GM21723 (cell line): ENCODE results near the gene LRRC27.

Source experiments
- ATAC-seq: cut with Tn5 transposase; IDR thresholded peaks from one replicate; pipeline ENCODE4 v1.9.1; 2021; ENCODE audit warnings: mild to moderate bottlenecking, moderate library complexity; ENCODE audit not compliant: unreplicated experiment

Gene LRRC27

GRCh38 chr10:132409667-132410028 is 77.7 kb downstream of the LRRC27 start:
- no peak for ATAC-seq

- ATAC-seq = no peak
Measured at GRCh38 chr10:132410056-132410778, 78.2 kb downstream of the LRRC27 start.

- ATAC-seq = no peak
Measured at GRCh38 chr10:132410779-132411532, 79.0 kb downstream of the LRRC27 start.

- ATAC-seq = no peak
Measured at GRCh38 chr10:132411561-132412253, 79.7 kb downstream of the LRRC27 start.

- ATAC-seq = no peak
Measured at GRCh38 chr10:132412316-132413192, 80.6 kb downstream of the LRRC27 start.

- ATAC-seq = no peak
Measured at GRCh38 chr10:132413226-132414205, 81.5 kb downstream of the LRRC27 start.

- ATAC-seq = no peak
Measured at GRCh38 chr10:132414402-132415016, 82.5 kb downstream of the LRRC27 start.

- ATAC-seq = no peak
Measured at GRCh38 chr10:132415255-132415654, 83.3 kb downstream of the LRRC27 start.

GRCh38 chr10:132415956-132416355 is 84.0 kb downstream of the LRRC27 start:
- no peak for ATAC-seq

- ATAC-seq = no peak
Measured at GRCh38 chr10:132416566-132417256, 84.7 kb downstream of the LRRC27 start.

GRCh38 chr10:132417257-132417910 is 85.4 kb downstream of the LRRC27 start:
- ATAC-seq = no peak

GRCh38 chr10:132417957-132418441 is 86.0 kb downstream of the LRRC27 start:
- no peak for ATAC-seq

GRCh38 chr10:132418527-132419416 is 86.8 kb downstream of the LRRC27 start:
- ATAC-seq = no peak

- ATAC-seq = no peak
Measured at GRCh38 chr10:132419538-132420468, 87.8 kb downstream of the LRRC27 start.

GRCh38 chr10:132420469-132420980 is 88.5 kb downstream of the LRRC27 start:
- ATAC-seq = no peak
